Hematopoietic multipotent progenitor cell (in vitro differentiated cells): ENCODE measurements around the gene TAS2R50. TPM values are rescaled to one million over a fixed set of nuclear protein-coding genes. Genes with fewer than 3 reads are reported as not detected.

Source experiments
- DNase-seq, 3 donors: peaks; one replicate each; pipeline ENCODE4 v3.0.0-alpha.2; 2011 to 2015; ENCODE audit warnings: low read depth in 2 of 3, low spot score in 2 of 3
- total RNA-seq: library from RNA; depleted of rRNA; stranded (reverse); fragments of >200 nt; gene quantifications from one replicate; pipeline ENCODE4 v1.2.3, GENCODE V29; 2012

TAS2R50 gene
- total RNA-seq, 1 donor: 2.7 TPM

GRCh38 chr12:10956085-10956484, 30.6 kb downstream of the TAS2R50 start:
- DNase-seq: no peak

DNA sequence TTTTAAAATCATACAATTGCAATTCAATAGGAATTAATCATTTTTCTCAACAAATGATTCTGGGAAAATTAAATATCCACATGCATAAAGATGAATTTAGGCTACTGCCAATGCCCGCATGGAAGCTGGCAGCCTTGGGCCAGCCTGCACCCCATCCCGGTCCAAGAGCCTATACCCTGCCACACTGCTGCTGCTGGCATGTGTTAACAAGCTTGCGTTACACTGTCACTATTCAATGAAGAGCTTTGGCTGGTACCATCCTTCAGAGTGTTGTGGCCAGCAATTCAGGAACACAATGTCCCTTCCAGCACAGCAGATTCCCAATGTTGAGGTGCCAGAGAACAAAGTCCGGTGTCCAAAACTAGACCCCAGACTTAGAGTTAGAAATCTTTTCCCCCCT, 34.1 kb downstream of the TAS2R50 start:
- DNase-seq: no peak

DNA sequence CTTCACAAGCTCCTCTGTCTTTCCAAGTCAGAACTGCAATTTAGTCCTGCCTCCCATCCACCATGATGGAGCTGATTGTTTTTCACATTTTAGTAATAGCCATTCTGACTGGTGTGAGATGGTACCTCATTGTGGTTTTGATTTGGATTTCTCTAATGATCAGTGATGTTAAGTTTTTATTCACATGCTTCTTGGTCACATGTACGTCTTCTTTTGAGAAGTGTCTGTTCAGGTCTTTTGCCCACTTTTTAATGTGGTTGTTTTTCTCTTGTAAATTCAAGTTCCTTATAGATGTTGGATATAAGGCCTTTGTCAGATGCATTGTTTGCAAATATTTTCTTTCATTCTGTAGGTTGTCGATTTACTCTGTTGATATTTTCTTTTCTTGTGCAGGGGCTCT, 43.5 kb downstream of the TAS2R50 start:
- no peak for DNase-seq

GRCh38 chr12:10941916-10942607, 44.6 kb downstream of the TAS2R50 start:
- no peak for DNase-seq

DNA sequence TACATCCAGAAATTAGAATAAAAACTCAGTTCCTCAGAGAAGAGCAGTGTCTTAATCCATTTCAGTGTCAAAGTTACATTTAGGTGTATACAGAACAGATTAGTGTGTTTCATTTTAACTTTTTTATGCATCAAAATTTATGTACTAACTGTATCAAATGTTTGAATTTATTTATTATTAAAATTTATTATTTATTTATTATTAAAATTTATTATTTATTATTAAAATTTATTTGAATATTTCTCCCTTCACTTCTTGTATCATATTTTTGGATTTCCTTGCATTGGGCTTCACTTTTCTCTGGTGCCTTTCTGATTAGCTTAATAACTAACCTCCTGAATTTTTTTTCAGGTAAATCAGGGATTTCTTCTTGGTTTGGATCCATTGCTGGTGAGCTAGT, 45.3 kb downstream of the TAS2R50 start:
- DNase-seq: no peak

GRCh38 chr12:10940389-10940788, 46.3 kb downstream of the TAS2R50 start:
- DNase-seq: no peak

DNA sequence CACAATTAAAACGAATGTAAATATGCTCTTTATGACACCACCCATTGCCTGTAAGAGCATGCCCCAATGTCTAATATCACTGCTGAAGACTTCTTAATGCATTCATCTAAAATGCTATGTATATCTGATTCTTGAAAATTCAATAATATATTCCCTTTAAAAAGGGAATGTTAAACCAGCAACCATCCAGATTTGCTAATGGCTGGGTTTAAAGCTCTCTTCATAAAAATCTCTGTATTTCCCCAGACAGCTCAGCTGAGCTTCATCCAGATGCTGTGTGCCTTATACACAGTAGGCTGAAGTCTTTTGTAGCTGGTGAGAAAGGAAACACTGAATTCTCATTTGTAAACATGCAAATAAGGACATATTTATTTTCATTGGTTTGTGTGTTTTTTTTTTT, 47.5 kb downstream of the TAS2R50 start, which contains the start of gene TAS2R14:
Gene TAS2R14 (minus strand): TSS at position 101 of the 400 bp plus-strand sequence. CDS start 56 bp downstream, at position 45.
- no peak for DNase-seq

- no peak for DNase-seq
These were observed 50.2 kb downstream of the TAS2R50 start for GRCh38 chr12:10936506-10936905.

Other genes starting within 250 kb of the TAS2R50 start
- not detected for gene TAS2R7, start 184.3 kb downstream of the TAS2R50 start, total RNA-seq
- gene TAS2R8, start 179.6 kb downstream of the TAS2R50 start, total RNA-seq: not detected
- gene TAS2R9, start 176.7 kb downstream of the TAS2R50 start, total RNA-seq: under 0.01 TPM
- 0.27 TPM for gene TAS2R10, start 160.6 kb downstream of the TAS2R50 start, total RNA-seq
- 1.1 TPM for gene PRR4, start 137.4 kb downstream of the TAS2R50 start, total RNA-seq
- 34.7 TPM for gene PRH1, start 102.7 kb downstream of the TAS2R50 start, total RNA-seq
- 1.3 TPM for gene TAS2R13, start 77.3 kb downstream of the TAS2R50 start, total RNA-seq
- gene PRH2, start 57.7 kb downstream of the TAS2R50 start, total RNA-seq: not detected
- 1.9 TPM for gene TAS2R14, start 47.6 kb downstream of the TAS2R50 start, total RNA-seq
- gene TAS2R20, start 11.4 kb upstream of the TAS2R50 start, total RNA-seq: 2.4 TPM
- 5.4 TPM for gene TAS2R19, start 35.7 kb upstream of the TAS2R50 start, total RNA-seq
- 5.1 TPM for gene TAS2R31, start 44.5 kb upstream of the TAS2R50 start, total RNA-seq
- gene TAS2R46, start 75.4 kb upstream of the TAS2R50 start, total RNA-seq: 4.8 TPM
- 5.4 TPM for gene TAS2R43, start 105.4 kb upstream of the TAS2R50 start, total RNA-seq
- gene TAS2R30, start 147.7 kb upstream of the TAS2R50 start, total RNA-seq: 7.8 TPM
- gene SMIM10L1, start 184.3 kb upstream of the TAS2R50 start, total RNA-seq: 9.2 TPM
- gene TAS2R42, start 200.0 kb upstream of the TAS2R50 start, total RNA-seq: not detected